ENCODE measurements around the gene TUFT1.

GRCh38 chr1:151495316-151495715 is 44.8 kb upstream of the TUFT1 start:
- TF ChIP-seq EZH2 (IDR thresholded peaks at IDR 0.05; ENCODE audit: borderline replicate concordance, insufficient read depth, low read length, poor library complexity, severe bottlenecking) = no peak
- no peak for TF ChIP-seq EP300 (conservative IDR thresholded peaks at IDR 0.05; ENCODE audit: poor library complexity, severe bottlenecking)
- TF ChIP-seq SMC3 (conservative IDR thresholded peaks at IDR 0.05; ENCODE audit: poor library complexity) = no peak
- no peak for TF ChIP-seq CTCF (IDR thresholded peaks at IDR 0.05; ENCODE audit: poor library complexity, severe bottlenecking)
